Endodermal cell (in vitro differentiated cells): ENCODE results near the gene FAM168A. TPM values are rescaled to one million over a fixed set of nuclear protein-coding genes. Genes with fewer than 3 reads are reported as not detected.

ENCODE experiments used
- DNase-seq: peaks from one replicate; pipeline ENCODE4 v3.0.0-alpha.2; 2017
- H3K27ac ChIP-seq: 2 replicates; pipeline ENCODE4 v1.5.1; 2013; ENCODE audit warnings: mild to moderate bottlenecking, low read depth, low read length, moderate library complexity
- H3K27me3 ChIP-seq: 2 replicates; pipeline ENCODE4 v1.6.1; 2013; ENCODE audit warnings: mild to moderate bottlenecking, low read length, moderate library complexity; ENCODE audit not compliant: insufficient read depth, control insufficient read depth, poor library complexity, severe bottlenecking
- H3K36me3 ChIP-seq: 2 replicates; pipeline ENCODE4 v1.7.0; 2013; ENCODE audit warnings: mild to moderate bottlenecking, low read length, moderate library complexity; ENCODE audit not compliant: control insufficient read depth, insufficient read depth
- H3K4me1 ChIP-seq: one replicate; pipeline ENCODE4 v1.7.0; 2013; ENCODE audit warnings: low read length; ENCODE audit not compliant: control insufficient read depth, insufficient read depth
- H3K4me3 ChIP-seq: 2 replicates; pipeline ENCODE4 v1.5.1; 2013; ENCODE audit warnings: mild to moderate bottlenecking, low read length, moderate library complexity
- H3K9ac ChIP-seq: 2 replicates; pipeline ENCODE4 v1.6.1; 2013; ENCODE audit warnings: mild to moderate bottlenecking, low read length, moderate library complexity; ENCODE audit not compliant: poor library complexity, severe bottlenecking; ENCODE audit errors: extremely low read depth
- H3K9me3 ChIP-seq: 2 replicates; pipeline ENCODE4 v1.6.1; 2013; ENCODE audit warnings: mild to moderate bottlenecking, low read length, moderate library complexity; ENCODE audit not compliant: control insufficient read depth
- H3K27ac Mint-ChIP-seq: 2 replicates; pipeline ENCODE4 v1.8.0; 2020; ENCODE audit warnings: mixed read lengths
- H3K27me3 Mint-ChIP-seq: 2 replicates; pipeline ENCODE4 v1.8.0; 2021; ENCODE audit warnings: mild to moderate bottlenecking, mixed read lengths; ENCODE audit not compliant: insufficient read depth
- H3K36me3 Mint-ChIP-seq: 2 replicates; pipeline ENCODE4 v1.8.0; 2020; ENCODE audit warnings: low read depth, mixed read lengths
- H3K4me1 Mint-ChIP-seq: 2 replicates; pipeline ENCODE4 v1.8.0; 2020; ENCODE audit warnings: mixed read lengths
- H3K4me3 Mint-ChIP-seq: 2 replicates; pipeline ENCODE4 v1.8.0; 2020; ENCODE audit warnings: mild to moderate bottlenecking, moderate library complexity, mixed read lengths
- H3K9me3 Mint-ChIP-seq: 2 replicates; pipeline ENCODE4 v1.8.0; 2020; ENCODE audit warnings: mild to moderate bottlenecking, mixed read lengths
- CTCF ChIP-seq: fragments of 200-600 bp; sonication (generic); conservative IDR thresholded peaks from 2 replicates; pipeline ENCODE4 v1.5.0; 2021; ENCODE audit warnings: antibody characterized with exemption, mild to moderate bottlenecking
- WGBS, 2 experiments: methylation state at CpG; one replicate each; pipeline versions ENCODE4 v1.1.5 to v1.1.7; 2013; ENCODE audit warnings: missing lambda C conversion rate in 2 of 2, mixed read lengths in 1 of 2; ENCODE audit not compliant: insufficient coverage in 1 of 2, insufficient read length in 1 of 2; 5-methylcytosine and 5-hydroxymethylcytosine counted together
- total RNA-seq, 2 donors: library from RNA; stranded (reverse); fragmentation: NEBNext Ultra II Directional in 1 of 2; extraction: Animal tissue kit (Norgen Biotek cat#: 25700) in 1 of 2; gene quantifications; 2 replicates in 1 of 2; 3 replicates in 1 of 2; pipeline ENCODE4 v1.2.1, GENCODE V29; 2021

The FAM168A gene
- total RNA-seq, 2 donors from 2014 or later: 27.4 to 31.6 TPM

GRCh38 chr11:73394416-73395296 is 203.3 kb downstream of the FAM168A start:
- peak; percentile 39 for DNase-seq
- H3K27ac Mint-ChIP-seq: no peak overlapping the region
- Histone ChIP-seq H3K27ac (no peak overlapping the region), H3K4me1 (no peaks in the 10 kb centered on the region), H3K36me3 (no peaks in the 10 kb centered on the region), H3K27me3 (no peaks in the 10 kb centered on the region), H3K9me3 (no peaks in the 10 kb centered on the region), H3K9ac (no peak overlapping the region), H3K4me3 (no peak overlapping the region)
- TF ChIP-seq CTCF: no peak
- WGBS, 2 experiments: 93% methylated on average over 24 to 34 of the region's 34 CpGs
- H3K4me1 Mint-ChIP-seq: peaks cover 4% of the 10 kb centered on the region
- H3K9me3 Mint-ChIP-seq: no peaks in the 10 kb centered on the region
- H3K27me3 Mint-ChIP-seq: no peaks in the 10 kb centered on the region
- no peak overlapping the region for H3K4me3 Mint-ChIP-seq
- H3K36me3 Mint-ChIP-seq: no peaks in the 10 kb centered on the region

GRCh38 chr11:73393479-73394415 is 204.2 kb downstream of the FAM168A start:
- Histone ChIP-seq H3K27ac (no peak overlapping the region), H3K9ac (no peak overlapping the region), H3K9me3 (no peaks in the 10 kb centered on the region), H3K36me3 (no peaks in the 10 kb centered on the region), H3K4me3 (no peak overlapping the region), H3K27me3 (no peaks in the 10 kb centered on the region), H3K4me1 (no peaks in the 10 kb centered on the region)
- Mint-ChIP-seq H3K4me3 (no peak overlapping the region), H3K27me3 (no peaks in the 10 kb centered on the region), H3K27ac (peak overlapping the region; percentile 58), H3K9me3 (no peaks in the 10 kb centered on the region), H3K36me3 (no peaks in the 10 kb centered on the region), H3K4me1 (no peaks in the 10 kb centered on the region)
- peak; percentile 94 for DNase-seq
- peak; percentile 92 for TF ChIP-seq CTCF
- WGBS, 2 experiments: 73 to 80% methylated on average over 13 to 16 of the region's 16 CpGs

- Mint-ChIP-seq H3K4me1 (no peaks in the 10 kb centered on the region), H3K9me3 (no peaks in the 10 kb centered on the region), H3K36me3 (no peaks in the 10 kb centered on the region), H3K27ac (peak overlapping the region; percentile 58), H3K4me3 (no peak overlapping the region), H3K27me3 (no peaks in the 10 kb centered on the region)
- no peaks in the 10 kb centered on the region for H3K36me3 ChIP-seq
- H3K4me3 ChIP-seq: no peak overlapping the region
- no peak overlapping the region for H3K9ac ChIP-seq
- no peak for TF ChIP-seq CTCF
- no peaks in the 10 kb centered on the region for H3K27me3 ChIP-seq
- DNase-seq: no peak
- no peaks in the 10 kb centered on the region for H3K4me1 ChIP-seq
- H3K27ac ChIP-seq: no peak overlapping the region
- H3K9me3 ChIP-seq: no peaks in the 10 kb centered on the region
- WGBS, 2 experiments: 89 to 94% methylated on average over 6 to 7 of the region's 7 CpGs
Measured at GRCh38 chr11:73393011-73393380, 204.9 kb downstream of the FAM168A start.
